ENCODE measurements around the gene MEGF6. TPM values are rescaled to one million over a fixed set of nuclear protein-coding genes. Genes with fewer than 3 reads are reported as not detected.

Gene MEGF6
- total RNA-seq, 1 experiment from 2014 or later: 14.3 TPM

DNA sequence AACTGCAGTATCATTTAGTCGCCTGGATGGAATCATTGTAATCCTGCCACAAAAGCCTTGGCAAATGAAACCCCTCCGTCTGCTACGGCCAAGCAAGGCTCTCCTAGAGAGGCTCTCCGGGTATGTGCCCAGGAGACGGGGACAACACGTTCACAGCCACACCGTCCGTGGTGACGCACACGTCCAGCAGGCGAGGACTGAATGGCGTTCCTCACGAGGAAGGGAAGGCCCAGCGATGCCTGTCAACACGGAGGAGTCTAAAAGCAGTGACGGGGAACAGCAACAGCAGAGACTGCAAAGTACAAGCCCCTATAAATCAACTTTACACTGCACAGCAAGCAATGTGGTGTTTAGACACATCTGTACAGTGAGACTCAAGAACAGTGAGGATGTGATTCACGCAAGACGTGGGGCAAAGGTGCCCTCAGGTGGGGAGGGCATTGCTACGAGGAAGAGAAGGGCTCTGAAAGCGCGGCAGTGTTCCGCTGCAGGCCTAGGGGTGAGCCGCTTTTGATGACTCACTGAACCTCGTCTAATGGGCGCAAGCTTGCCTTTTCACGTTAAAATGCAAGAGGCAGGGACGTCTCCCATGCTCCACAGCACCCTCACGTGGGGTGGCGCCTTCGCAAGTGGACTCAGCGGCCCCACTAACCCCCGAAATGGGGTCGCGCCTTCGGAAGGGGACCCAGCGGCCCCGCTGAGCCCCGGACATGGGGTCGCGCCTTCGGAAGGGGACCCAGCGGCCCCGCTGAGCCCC lies 31.8 kb upstream of the MEGF6 start:
- peaks cover 24% of the 10 kb centered on the region for H3K36me3 Mint-ChIP-seq (ENCODE audit: insufficient read depth, unreplicated experiment)
- BruUV-seq (replicated peaks): no TSS peak
- no peaks in the 10 kb centered on the region for H3K9me3 Mint-ChIP-seq (ENCODE audit: unreplicated experiment)
- no peaks in the 10 kb centered on the region for H3K27me3 Mint-ChIP-seq (ENCODE audit: insufficient read depth, unreplicated experiment)
- H3K4me1 Mint-ChIP-seq (ENCODE audit: insufficient read depth, unreplicated experiment): peaks cover 3% of the 10 kb centered on the region
- TF ChIP-seq, protein P1, sequence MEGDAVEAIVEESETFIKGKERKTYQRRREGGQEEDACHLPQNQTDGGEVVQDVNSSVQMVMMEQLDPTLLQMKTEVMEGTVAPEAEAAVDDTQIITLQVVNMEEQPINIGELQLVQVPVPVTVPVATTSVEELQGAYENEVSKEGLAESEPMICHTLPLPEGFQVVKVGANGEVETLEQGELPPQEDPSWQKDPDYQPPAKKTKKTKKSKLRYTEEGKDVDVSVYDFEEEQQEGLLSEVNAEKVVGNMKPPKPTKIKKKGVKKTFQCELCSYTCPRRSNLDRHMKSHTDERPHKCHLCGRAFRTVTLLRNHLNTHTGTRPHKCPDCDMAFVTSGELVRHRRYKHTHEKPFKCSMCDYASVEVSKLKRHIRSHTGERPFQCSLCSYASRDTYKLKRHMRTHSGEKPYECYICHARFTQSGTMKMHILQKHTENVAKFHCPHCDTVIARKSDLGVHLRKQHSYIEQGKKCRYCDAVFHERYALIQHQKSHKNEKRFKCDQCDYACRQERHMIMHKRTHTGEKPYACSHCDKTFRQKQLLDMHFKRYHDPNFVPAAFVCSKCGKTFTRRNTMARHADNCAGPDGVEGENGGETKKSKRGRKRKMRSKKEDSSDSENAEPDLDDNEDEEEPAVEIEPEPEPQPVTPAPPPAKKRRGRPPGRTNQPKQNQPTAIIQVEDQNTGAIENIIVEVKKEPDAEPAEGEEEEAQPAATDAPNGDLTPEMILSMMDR (IDR thresholded peaks at IDR 0.05; ENCODE audit: unreplicated experiment): no peak
- H3K4me3 Mint-ChIP-seq (ENCODE audit: unreplicated experiment): no peak overlapping the region
- no peak for DNase-seq (ENCODE audit: unreplicated experiment)
- ChIA-PET POLR2A (no interaction called here), CTCF (no interaction called here)
- intact Hi-C loops (cut with micrococcal nuclease): no loop called here
- no peak overlapping the region for H3K27ac Mint-ChIP-seq (ENCODE audit: low read depth, unreplicated experiment)

DNA sequence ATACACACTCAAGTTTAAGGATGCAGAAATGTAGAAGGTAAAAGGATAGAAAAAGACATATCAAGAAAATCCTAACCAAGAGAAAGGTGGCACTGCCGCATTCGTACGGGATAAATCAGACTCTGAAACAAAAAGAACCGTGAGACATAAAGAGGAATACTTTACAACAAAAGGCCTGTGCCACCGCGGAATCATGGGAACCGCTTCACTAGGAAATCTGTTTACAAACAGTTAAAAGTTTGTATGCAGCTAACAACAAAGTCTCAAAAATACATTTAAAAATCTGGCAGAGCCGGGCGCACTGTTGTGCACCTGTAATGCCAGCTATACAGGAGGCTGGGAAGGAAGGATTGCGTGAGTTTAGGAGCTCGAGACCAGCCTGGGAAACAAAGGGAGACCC lies 30.5 kb upstream of the MEGF6 start:
- POLR2A ChIA-PET: no interaction called here

DNA sequence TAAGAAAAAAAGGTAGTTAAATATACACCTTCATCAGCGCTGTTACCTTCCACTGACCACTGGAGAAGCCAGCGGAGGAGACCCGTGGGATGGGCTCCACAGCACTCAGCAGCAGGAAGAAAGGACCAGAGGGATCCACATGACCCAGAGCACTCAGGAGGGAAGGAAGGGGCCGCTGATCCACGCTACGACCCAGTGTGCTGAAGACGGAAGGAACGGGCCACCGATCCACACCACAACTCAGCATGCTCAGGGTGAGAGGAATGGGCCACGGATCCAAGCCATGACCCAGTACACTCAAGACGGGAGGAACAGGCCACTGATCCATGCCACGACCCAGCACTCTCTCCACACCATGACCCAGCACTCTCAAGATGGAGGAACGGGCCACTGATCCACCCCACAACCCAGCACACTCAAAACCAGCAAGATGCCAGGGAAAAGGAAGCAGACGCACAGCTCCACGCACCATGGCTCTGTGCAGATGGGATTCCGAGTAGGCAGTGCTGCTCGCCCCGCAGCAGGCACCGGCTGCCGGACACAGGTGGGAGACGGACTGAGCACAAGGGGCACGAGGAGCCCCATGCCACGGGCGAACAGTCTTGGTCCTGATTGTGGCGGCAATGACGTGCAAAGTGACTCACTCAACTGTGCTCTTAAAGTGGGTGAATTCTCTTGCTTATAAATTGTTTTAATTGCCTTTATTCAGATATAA lies 29.9 kb upstream of the MEGF6 start:
- POLR2A ChIA-PET: no interaction called here
- Mint-ChIP-seq H3K36me3 (ENCODE audit: insufficient read depth, unreplicated experiment) (peaks cover 31% of the 10 kb centered on the region), H3K9me3 (ENCODE audit: unreplicated experiment) (no peaks in the 10 kb centered on the region), H3K4me1 (ENCODE audit: insufficient read depth, unreplicated experiment) (no peaks in the 10 kb centered on the region), H3K27me3 (ENCODE audit: insufficient read depth, unreplicated experiment) (no peaks in the 10 kb centered on the region), H3K4me3 (ENCODE audit: unreplicated experiment) (no peak overlapping the region), H3K27ac (ENCODE audit: low read depth, unreplicated experiment) (no peak overlapping the region)
- BruUV-seq (replicated peaks): no TSS peak
- DNase-seq (ENCODE audit: unreplicated experiment): no peak
- intact Hi-C loops (cut with micrococcal nuclease): no loop called here
- CTCF ChIA-PET: interaction anchor here (0.5 kb wide), 1 partner anchor 38 kb away, joined by 3 read pairs; no protein-coding TSS in a partner anchor
- TF ChIP-seq, protein P1 (IDR thresholded peaks at IDR 0.05; ENCODE audit: unreplicated experiment): no peak

More for the DNA sequence above, 30.5 kb upstream of the MEGF6 start:
- TF ChIP-seq, protein P1 (IDR thresholded peaks at IDR 0.05; ENCODE audit: unreplicated experiment): no peak
- H3K4me3 Mint-ChIP-seq (ENCODE audit: unreplicated experiment): no peak overlapping the region
- CTCF ChIA-PET: interaction anchor here (0.5 to 0.7 kb wide), 2 partner anchors 11 to 37 kb away, joined by 3 read pairs; no protein-coding TSS in a partner anchor
- DNase-seq (ENCODE audit: unreplicated experiment): no peak
- H3K36me3 Mint-ChIP-seq (ENCODE audit: insufficient read depth, unreplicated experiment): peaks cover 26% of the 10 kb centered on the region
- no peaks in the 10 kb centered on the region for H3K4me1 Mint-ChIP-seq (ENCODE audit: insufficient read depth, unreplicated experiment)
- H3K27ac Mint-ChIP-seq (ENCODE audit: low read depth, unreplicated experiment): no peak overlapping the region
- no peaks in the 10 kb centered on the region for H3K9me3 Mint-ChIP-seq (ENCODE audit: unreplicated experiment)
- no TSS peak for BruUV-seq (replicated peaks)
- intact Hi-C loops (cut with micrococcal nuclease): no loop called here
- H3K27me3 Mint-ChIP-seq (ENCODE audit: insufficient read depth, unreplicated experiment): no peaks in the 10 kb centered on the region

DNA sequence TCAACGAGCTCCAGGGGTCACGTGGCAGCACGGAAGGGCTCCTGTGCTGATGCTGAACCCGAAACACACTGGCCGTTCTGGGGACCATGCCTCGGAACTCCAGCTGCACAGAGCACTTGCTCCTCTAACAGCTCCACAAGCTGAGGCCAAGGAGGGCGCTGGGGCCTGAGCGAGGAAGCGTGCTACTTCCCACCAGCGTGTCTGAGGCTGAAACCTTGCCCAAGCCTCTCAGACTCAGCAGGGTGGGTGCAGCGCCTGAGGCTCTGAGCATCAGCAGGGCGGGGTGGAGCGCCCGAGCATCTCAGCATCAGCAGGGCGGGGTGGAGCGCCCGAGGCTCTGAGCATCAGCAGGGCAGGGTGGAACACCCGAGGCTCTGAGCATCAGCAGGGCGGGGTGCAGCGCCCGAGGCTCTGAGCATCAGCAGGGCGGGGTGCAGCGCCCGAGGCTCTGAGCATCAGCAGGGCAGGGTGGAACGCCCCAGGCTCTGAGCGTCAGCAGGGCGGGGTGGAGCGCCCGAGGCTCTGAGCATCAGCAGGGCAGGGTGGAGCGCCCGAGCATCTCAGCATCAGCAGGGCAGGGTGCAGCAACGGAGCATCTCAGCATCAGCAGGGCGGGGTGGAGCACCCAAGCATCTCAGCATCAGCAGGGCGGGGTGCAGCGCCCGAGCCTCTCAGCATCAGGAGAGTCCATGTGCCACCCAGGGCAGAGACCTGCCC lies 29.0 kb upstream of the MEGF6 start:
- Mint-ChIP-seq H3K27me3 (ENCODE audit: insufficient read depth, unreplicated experiment) (no peaks in the 10 kb centered on the region), H3K4me3 (ENCODE audit: unreplicated experiment) (no peak overlapping the region), H3K9me3 (ENCODE audit: unreplicated experiment) (no peaks in the 10 kb centered on the region), H3K36me3 (ENCODE audit: insufficient read depth, unreplicated experiment) (peaks cover 33% of the 10 kb centered on the region), H3K27ac (ENCODE audit: low read depth, unreplicated experiment) (no peak overlapping the region), H3K4me1 (ENCODE audit: insufficient read depth, unreplicated experiment) (no peaks in the 10 kb centered on the region)
- POLR2A ChIA-PET: interaction anchor here (0.6 to 1.1 kb wide), 2 partner anchors 10 to 12 kb away, joined by 3 read pairs; no protein-coding TSS in a partner anchor
- CTCF ChIA-PET: interaction anchor here (0.6 kb wide), 1 partner anchor 19 kb away, joined by 3 read pairs; no protein-coding TSS in a partner anchor
- intact Hi-C loops (cut with micrococcal nuclease): no loop called here
- TF ChIP-seq, protein P1 (IDR thresholded peaks at IDR 0.05; ENCODE audit: unreplicated experiment): no peak
- DNase-seq (ENCODE audit: unreplicated experiment): no peak
- no TSS peak for BruUV-seq (replicated peaks)

Data from MCF 10A (cell line).